Skin epidermis (tissue), 12 donors: ENCODE data around the gene NPIPB5.
"Not testable (repeated sequence)": the region's sequence is repeated elsewhere in the genome, so short reads cannot be mapped to it uniquely, and the experiment has no call there.

ENCODE experiments used
- H3K27ac ChIP-seq, 21 experiments: fragments of 200-600 bp; sonication (generic) in 11 of 21; one replicate each; pipeline ENCODE4 v1.5.0; 2020; ENCODE audit warnings: mild to moderate bottlenecking in 3 of 21, inconsistent platforms in 2 of 21, moderate library complexity in 2 of 21
- H3K4me3 ChIP-seq, 7 experiments: fragments of 200-600 bp; sonication (generic) in 2 of 7; one replicate each; pipeline ENCODE4 v1.5.0; 2020; ENCODE audit warnings: inconsistent platforms in 2 of 7, mild to moderate bottlenecking in 2 of 7, moderate library complexity in 1 of 7

The NPIPB5 gene

DNA sequence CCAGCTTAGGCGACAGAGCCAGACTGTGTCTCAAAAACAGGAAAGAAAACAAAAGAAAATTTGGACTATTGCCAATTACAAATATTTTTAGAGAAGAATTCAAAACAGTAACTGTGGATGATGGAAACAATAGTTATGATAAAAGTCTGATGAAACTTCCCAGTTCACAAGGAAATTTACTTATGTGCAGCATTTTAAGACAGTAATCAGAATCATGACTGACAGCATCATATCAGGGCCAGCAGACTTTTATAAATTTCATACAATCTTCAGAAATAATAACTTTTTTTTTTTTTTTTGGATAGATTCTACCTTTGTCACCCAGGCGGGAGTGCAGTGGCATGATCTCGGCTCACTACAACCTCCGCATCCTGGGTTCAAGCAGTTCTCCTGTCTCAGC, at the start of gene NPIPB5:
Gene NPIPB5 (plus strand): TSS at position 301 of the 400 bp plus-strand sequence. CDS start 2,911 bp downstream, outside the sequence.
- H3K4me3 ChIP-seq, H3K27ac ChIP-seq: not testable (repeated sequence)

- H3K27ac ChIP-seq, H3K4me3 ChIP-seq: not testable (repeated sequence)
Measured at GRCh38 chr16:22468846-22469245, 41.8 kb upstream of the NPIPB5 start.

- not testable (repeated sequence) for H3K4me3 ChIP-seq, H3K27ac ChIP-seq
Measured at GRCh38 chr16:22537996-22538395, 27.3 kb downstream of the NPIPB5 start.

GRCh38 chr16:22544809-22545208, 34.1 kb downstream of the NPIPB5 start:
- not testable (repeated sequence) for H3K4me3 ChIP-seq, H3K27ac ChIP-seq

- not testable (repeated sequence) for H3K4me3 ChIP-seq, H3K27ac ChIP-seq
Measured at GRCh38 chr16:22546630-22547029, 35.9 kb downstream of the NPIPB5 start.

- not testable (repeated sequence) for H3K4me3 ChIP-seq, H3K27ac ChIP-seq
Measured at GRCh38 chr16:22547170-22547765, 36.6 kb downstream of the NPIPB5 start.

- H3K27ac ChIP-seq, H3K4me3 ChIP-seq: not testable (repeated sequence)
Measured at GRCh38 chr16:22549853-22550252, 39.2 kb downstream of the NPIPB5 start.

GRCh38 chr16:22551143-22551542, 40.5 kb downstream of the NPIPB5 start:
- not testable (repeated sequence) for H3K27ac ChIP-seq, H3K4me3 ChIP-seq

DNA sequence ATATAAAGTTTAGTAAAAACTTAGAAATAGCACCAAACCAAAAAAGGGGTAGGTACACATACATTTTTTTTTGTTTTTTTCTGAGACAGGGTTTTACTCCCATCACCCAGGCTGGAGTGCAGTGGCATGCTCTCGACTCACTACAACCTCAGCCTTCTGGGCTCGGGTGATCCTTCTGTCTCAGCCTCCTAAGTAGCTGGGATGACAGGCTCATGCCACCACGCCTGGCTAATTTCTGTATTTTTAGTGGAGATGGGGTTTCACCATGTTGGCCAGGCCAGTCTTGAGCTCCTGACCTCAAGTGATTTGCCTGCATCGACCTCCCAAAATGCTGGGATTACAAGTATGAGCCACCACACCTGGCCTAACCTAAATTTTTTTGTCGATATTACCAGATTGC, 41.0 kb downstream of the NPIPB5 start:
- H3K27ac ChIP-seq = not testable (repeated sequence)

GRCh38 chr16:22556759-22557158, 46.1 kb downstream of the NPIPB5 start:
- H3K27ac ChIP-seq = not testable (repeated sequence)

More for the DNA sequence above, 41.0 kb downstream of the NPIPB5 start:
- not testable (repeated sequence) for H3K4me3 ChIP-seq

More at GRCh38 chr16:22556759-22557158, 46.1 kb downstream of the NPIPB5 start:
- H3K4me3 ChIP-seq = not testable (repeated sequence)
